ENCODE results near the gene COQ8A.

- TF ChIP-seq HMGXB4 (CRISPR knock-in tag; IDR thresholded peaks at IDR 0.05; ENCODE audit: borderline replicate concordance) (no peak), POLR2A (IDR thresholded peaks at IDR 0.05; ENCODE audit: low read length) (no peak), RARB (CRISPR knock-in tag; IDR thresholded peaks at IDR 0.05) (no peak), RCOR1 (IDR thresholded peaks at IDR 0.05; ENCODE audit: low read depth, low read length) (no peak), MYC (IDR thresholded peaks at IDR 0.05; ENCODE audit: borderline replicate concordance, low read length) (no peak), CTCF (IDR thresholded peaks at IDR 0.05) (no peak), CEBPB (IDR thresholded peaks at IDR 0.05) (no peak), MAFK (IDR thresholded peaks at IDR 0.05; ENCODE audit: partially characterized antibody) (no peak)
Measured at GRCh38 chr1:226937940-226938725, 2.0 kb upstream of the COQ8A start.

Data from A549 (cell line).